Measurements from ENCODE around the gene CHST11.

GRCh38 chr12:104575442-104576186 lies 118.9 kb downstream of the CHST11 start:
- TF ChIP-seq POLR2A (IDR thresholded peaks at IDR 0.05; ENCODE audit: low read depth, low read length), result no peak
- no peak for TF ChIP-seq SPI1 (IDR thresholded peaks at IDR 0.05; ENCODE audit: low read depth, low read length)
- no peak for TF ChIP-seq TAF1 (IDR thresholded peaks at IDR 0.05; ENCODE audit: low read depth, low read length)
